GM12878 (cell line): ENCODE results near the gene CCNH. TPM values are rescaled to one million over a fixed set of nuclear protein-coding genes. Genes with fewer than 3 reads are reported as not detected.

Experiments
- ATAC-seq: fragments of 200-7000 bp; cut with Tn5 transposase; 3 replicates; pipeline ENCODE4 v1.9.1; 2020; ENCODE audit warnings: mild to moderate bottlenecking, moderate library complexity
- BruUV-seq: library from RNA; stranded (reverse); fragments of 400-500 nt; replicated peaks from 2 replicates; lab custom pipeline; 2021; lab: Mats Ljungman, UMichigan
- CTCF ChIA-PET: fragments of 300-600 bp; sonication (Branson Sonifier 250); formaldehyde crosslinking; extraction: SDS; loops from one replicate; lab custom pipeline; 2021; ENCODE audit warnings: inconsistent platforms; lab: Yijun Ruan, JAX
- POLR2A ChIA-PET: fragments of 350-600 bp; formaldehyde crosslinking; extraction: SDS; loops from one replicate; lab custom pipeline; 2021; ENCODE audit warnings: inconsistent platforms; lab: Charles Lee
- RAD21 ChIA-PET: fragments of 300-600 bp; sonication (Branson Sonifier 250); formaldehyde crosslinking; loops from one replicate; lab custom pipeline; 2023; ENCODE audit warnings: antibody characterized with exemption; ENCODE audit not compliant: unreplicated experiment; lab: Charles Lee
- SMC1A ChIA-PET: fragments of 300-600 bp; sonication (Branson Sonifier 250); formaldehyde crosslinking; loops from one replicate; lab custom pipeline; 2023; ENCODE audit not compliant: unreplicated experiment, uncharacterized antibody; lab: Charles Lee
- DNase-seq: peaks from one replicate; pipeline ENCODE4 v3.0.0-alpha.2; 2011; ENCODE audit warnings: low read depth, low spot score
- FAIRE-seq: peaks from 3 replicates; lab custom pipeline; 2011; peaks lifted over from hg19 to GRCh38; lab: Jason Lieb, UNC
- H2AFZ ChIP-seq: 2 replicates; pipeline ENCODE4 v1.6.0; 2011; ENCODE audit warnings: low read depth, low read length, control low read depth; ENCODE audit not compliant: control insufficient read depth
- H3K27ac ChIP-seq: 2 replicates; pipeline ENCODE4 v1.5.1; 2011; ENCODE audit warnings: control low read depth; ENCODE audit not compliant: control insufficient read depth, insufficient read depth
- H3K27me3 ChIP-seq, 2 experiments: replicated peaks in 1 of 2; 2 replicates each; pipeline versions ENCODE4 v1.6.0 to v1.6.1; 2011; ENCODE audit warnings: low read length in 1 of 2; ENCODE audit not compliant: control insufficient read depth in 2 of 2, insufficient read depth in 2 of 2
- H3K36me3 ChIP-seq, 2 experiments: 2 replicates each; pipeline ENCODE4 v1.5.1; 2011; ENCODE audit warnings: low read length in 1 of 2; ENCODE audit not compliant: control insufficient read depth in 2 of 2, insufficient read depth in 2 of 2
- H3K4me1 ChIP-seq: 2 replicates; pipeline ENCODE4 v1.6.1; 2011; ENCODE audit warnings: mild to moderate bottlenecking, low read length, moderate library complexity, mixed read lengths; ENCODE audit not compliant: control insufficient read depth, insufficient read depth
- H3K4me2 ChIP-seq: 2 replicates; pipeline ENCODE4 v1.6.0; 2011; ENCODE audit warnings: control low read depth; ENCODE audit not compliant: control insufficient read depth, insufficient read depth
- H3K4me3 ChIP-seq: fragments of 200-600 bp; sonication (generic); 2 replicates; pipeline ENCODE4 v1.5.1; 2016
- H3K79me2 ChIP-seq: 2 replicates; pipeline ENCODE4 v1.6.0; 2011; ENCODE audit warnings: low read length; ENCODE audit not compliant: control insufficient read depth, insufficient read depth
- H3K9ac ChIP-seq: 2 replicates; pipeline ENCODE4 v1.8.0; 2011; ENCODE audit warnings: low read length, control low read depth, mixed read lengths; ENCODE audit not compliant: control insufficient read depth, insufficient read depth
- H3K9me3 ChIP-seq: replicated peaks from 3 replicates; pipeline ENCODE4 v1.5.1; 2011; ENCODE audit warnings: mild to moderate bottlenecking, low read length; ENCODE audit not compliant: control insufficient read depth, insufficient read depth
- H4K20me1 ChIP-seq: 2 replicates; pipeline ENCODE4 v1.6.0; 2011; ENCODE audit not compliant: control insufficient read depth, insufficient read depth
- KAT2A ChIP-seq: conservative IDR thresholded peaks from 2 replicates; pipeline ENCODE4 v1.6.1; 2011; ENCODE audit warnings: low read depth, low read length; ENCODE audit not compliant: control insufficient read depth
- NRF1 ChIP-seq: conservative IDR thresholded peaks from 2 replicates; pipeline ENCODE4 v1.6.1; 2011; ENCODE audit warnings: mild to moderate bottlenecking, low read depth, low read length, improper control_type of control experiment
- PBX3 ChIP-seq: IDR thresholded peaks from 2 replicates; pipeline ENCODE4 v1.6.1; 2011; ENCODE audit warnings: mild to moderate bottlenecking, low read depth, low read length, moderate library complexity; ENCODE audit not compliant: insufficient replicate concordance
- RELA ChIP-seq: fragments of 450-650 bp; IDR thresholded peaks from 2 replicates; pipeline ENCODE4 v1.8.0; 2014; ENCODE audit warnings: borderline replicate concordance; ENCODE audit not compliant: partially characterized antibody
- WGBS: methylation state at CpG from one replicate; pipeline ENCODE4 v1.1.6; 2016; ENCODE audit warnings: low lambda C conversion rate; ENCODE audit not compliant: insufficient replicate concordance, insufficient coverage; ENCODE audit errors: missing lambda C conversion rate; 5-methylcytosine and 5-hydroxymethylcytosine counted together
- in situ Hi-C: fragments of 300-500 bp; cut with MboI; formaldehyde crosslinking; loops from 9 replicates; pipeline ENCODE4 v1.14.3; 2018; ENCODE audit warnings: mixed read lengths
- intact Hi-C: fragments of 100-400 bp; cut with micrococcal nuclease; formaldehyde crosslinking; loops from one replicate; pipeline ENCODE4 v1.14.2; 2022; ENCODE audit not compliant: unreplicated experiment
- polyA plus RNA-seq, 11 experiments: library from polyadenylated mRNA; depleted of rRNA in 4 of 11; unstranded in 6 of 11; stranded (reverse) in 5 of 11; fragments of >200 nt; fragmentation: Nextera tagmentation in 4 of 11; fragmentation: Illumina TruSeq in 1 of 11; extraction: Ambion mirVana in 4 of 11; extraction: Trizol in 1 of 11; gene quantifications; 1 replicate in 1 of 11; 2 replicates in 10 of 11; pipeline versions ENCODE4 v1.2.1 to v1.2.3, GENCODE V29; 2011 to 2016; ENCODE audit warnings: inconsistent platforms in 2 of 11, missing spikeins in 2 of 11, low read depth in 1 of 11
- total RNA-seq, 4 experiments: library from RNA; depleted of rRNA in 3 of 4; stranded (reverse); fragments of >200 nt in 3 of 4; fragmentation: Illumina TruSeq in 1 of 4; extraction: Trizol in 1 of 4; gene quantifications; 2 replicates each; pipeline versions ENCODE4 v1.2.1 to v1.2.3, GENCODE V29; 2013 to 2021

CCNH gene
- total and polyA plus RNA-seq, 10 of the 15 experiments (the other 5 are each of a cell fraction or from before 2014, with no cell fraction given): 43.9 to 116 (median 81.4) TPM

- in situ Hi-C loops (loop anchor here (25.0 kb wide), 1 partner anchor 791 kb away; the partner anchor contains the start of gene COX7C), intact Hi-C loops (loop anchor here (5.0 to 10.0 kb wide), 3 partner anchors 136 to 519 kb away; partner anchors contain the start of gene RASA1)
- TF ChIP-seq NRF1 (no peak), PBX3 (no peak), RELA (no peak), KAT2A (no peak)
- H3K79me2 ChIP-seq: peaks cover 2% of the 10 kb centered on the region; the same call in 1 of the 2 replicates
- no peak overlapping the region for H2AFZ ChIP-seq
- no peak for DNase-seq
- peak; percentile 14 for ATAC-seq
- peaks cover 3 to 20% of the 10 kb centered on the region in 2 experiments for H3K36me3 ChIP-seq
- ChIA-PET CTCF (interaction anchor here (1.0 to 1.5 kb wide), 5 partner anchors 8 to 417 kb away, joined by 3 to 5 read pairs (median 5); no protein-coding TSS in a partner anchor), RAD21 (interaction anchor here (3.2 kb wide), 1 partner anchor 333 kb away, joined by 12 read pairs; no protein-coding TSS in a partner anchor), POLR2A (interaction anchor here (1.3 kb wide), 1 partner anchor 10 kb away, joined by 3 read pairs; the partner anchor contains the start of gene CCNH), SMC1A (interaction anchor here (1.3 to 5.1 kb wide), 8 partner anchors 8 to 417 kb away, joined by 3 to 94 read pairs (median 4); no protein-coding TSS in a partner anchor)
- H3K27me3 ChIP-seq: no peaks in the 10 kb centered on the region
- no peak overlapping the region for H3K9ac ChIP-seq
- BruUV-seq: no TSS peak
- H3K4me1 ChIP-seq: no peaks in the 10 kb centered on the region
- H3K27ac ChIP-seq: no peak overlapping the region
- no peak overlapping the region for H3K4me3 ChIP-seq
- FAIRE-seq: no peak
- H4K20me1 ChIP-seq: no peaks in the 10 kb centered on the region
- no peak overlapping the region for H3K4me2 ChIP-seq
- WGBS: 78% methylated on average over 3 of the region's 3 CpGs
- H3K9me3 ChIP-seq: no peaks in the 10 kb centered on the region; the same call in 2 of the 3 replicates
These were observed 9.3 kb downstream of the CCNH start for GRCh38 chr5:87403409-87403808.
